ENCODE measurements around the gene ZNF239.
"Not testable (repeated sequence)": the region's sequence is repeated elsewhere in the genome, so short reads cannot be mapped to it uniquely, and the experiment has no call there.

ZNF239 gene

DNA sequence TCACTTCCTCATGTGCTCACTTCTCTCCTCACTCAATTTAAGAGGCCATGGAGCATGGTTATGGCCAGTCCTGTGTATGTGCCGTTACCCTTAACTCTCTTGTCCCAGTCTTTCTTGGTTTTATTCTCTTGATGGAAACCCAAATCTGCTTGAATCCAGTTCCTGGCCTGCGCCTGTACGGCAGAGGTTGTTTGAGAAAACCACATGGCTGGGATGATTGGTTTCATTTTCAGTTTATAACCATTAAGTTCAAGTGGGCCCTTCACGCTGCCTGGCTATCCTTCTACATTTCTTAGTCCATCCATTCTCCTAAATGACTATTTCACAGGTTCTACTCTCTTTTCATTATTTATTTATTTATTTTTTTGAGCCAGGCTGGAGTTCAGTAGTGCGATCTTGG, 1.6 kb upstream of the ZNF239 start:
- TF ChIP-seq, protein P1, sequence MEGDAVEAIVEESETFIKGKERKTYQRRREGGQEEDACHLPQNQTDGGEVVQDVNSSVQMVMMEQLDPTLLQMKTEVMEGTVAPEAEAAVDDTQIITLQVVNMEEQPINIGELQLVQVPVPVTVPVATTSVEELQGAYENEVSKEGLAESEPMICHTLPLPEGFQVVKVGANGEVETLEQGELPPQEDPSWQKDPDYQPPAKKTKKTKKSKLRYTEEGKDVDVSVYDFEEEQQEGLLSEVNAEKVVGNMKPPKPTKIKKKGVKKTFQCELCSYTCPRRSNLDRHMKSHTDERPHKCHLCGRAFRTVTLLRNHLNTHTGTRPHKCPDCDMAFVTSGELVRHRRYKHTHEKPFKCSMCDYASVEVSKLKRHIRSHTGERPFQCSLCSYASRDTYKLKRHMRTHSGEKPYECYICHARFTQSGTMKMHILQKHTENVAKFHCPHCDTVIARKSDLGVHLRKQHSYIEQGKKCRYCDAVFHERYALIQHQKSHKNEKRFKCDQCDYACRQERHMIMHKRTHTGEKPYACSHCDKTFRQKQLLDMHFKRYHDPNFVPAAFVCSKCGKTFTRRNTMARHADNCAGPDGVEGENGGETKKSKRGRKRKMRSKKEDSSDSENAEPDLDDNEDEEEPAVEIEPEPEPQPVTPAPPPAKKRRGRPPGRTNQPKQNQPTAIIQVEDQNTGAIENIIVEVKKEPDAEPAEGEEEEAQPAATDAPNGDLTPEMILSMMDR (conservative IDR thresholded peaks at IDR 0.05): no peak
- no peak for TF ChIP-seq ZFX (IDR thresholded peaks at IDR 0.05)
- H3K27ac ChIP-seq: no peak overlapping the region

DNA sequence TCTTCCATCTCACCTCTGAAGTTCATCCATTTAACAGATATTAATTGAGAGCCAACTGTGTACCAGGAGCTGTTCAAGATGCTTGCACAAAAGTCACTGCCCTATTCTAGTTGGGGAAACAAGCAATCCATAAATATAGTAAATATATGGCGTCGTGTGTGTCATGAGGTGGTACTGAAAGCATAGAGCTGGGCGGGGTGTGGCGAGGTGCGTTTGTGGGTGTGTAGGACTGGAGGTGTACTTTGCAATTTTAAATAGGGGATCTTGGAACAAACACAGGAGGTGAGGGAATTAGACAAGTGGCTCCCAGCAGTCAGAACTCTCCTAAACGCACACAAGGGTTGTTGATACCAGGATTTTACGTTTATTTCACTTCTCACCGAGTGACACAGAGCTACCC, 490 bp upstream of the ZNF239 start:
- peak overlapping the region; percentile 90; the same call in 1 of the 2 replicates for H3K27ac ChIP-seq
- TF ChIP-seq ZFX (IDR thresholded peaks at IDR 0.05): no peak
- TF ChIP-seq, protein P1 (conservative IDR thresholded peaks at IDR 0.05): no peak

DNA sequence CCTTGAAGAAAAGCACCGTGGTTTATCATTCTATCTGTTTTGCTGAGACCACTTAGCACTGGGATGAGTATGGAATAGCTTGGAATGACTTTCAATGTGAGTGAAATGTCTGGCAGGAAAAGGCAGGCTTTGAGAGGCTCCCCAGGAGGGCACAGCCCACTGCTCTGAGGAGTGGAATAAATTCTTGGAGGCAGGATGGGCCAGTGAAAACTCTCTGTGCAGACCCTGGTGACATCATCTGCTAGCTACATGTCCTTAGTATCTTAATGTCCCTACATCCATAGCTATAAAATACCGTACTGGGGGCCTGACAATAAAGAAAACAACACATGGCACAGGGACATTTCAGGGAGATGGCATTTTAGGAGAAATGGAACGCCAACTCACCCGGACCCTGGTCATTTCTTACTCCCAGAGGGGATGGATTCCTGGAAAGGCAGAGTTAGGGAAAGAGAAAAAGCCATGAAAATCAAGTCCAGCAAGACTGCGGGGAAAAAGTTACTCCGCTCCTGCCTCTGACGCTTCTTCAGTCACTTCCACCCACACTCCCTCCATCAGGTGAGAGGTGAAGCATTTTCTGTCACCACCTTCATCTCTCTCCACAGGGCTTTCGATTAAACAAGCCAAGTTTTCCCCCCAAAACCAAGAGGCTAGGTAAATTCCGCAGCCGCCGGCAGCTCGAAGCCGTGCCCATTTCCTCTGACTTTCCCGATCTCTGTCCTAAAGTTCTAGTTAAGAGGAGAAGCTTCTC, 991 bp downstream of the ZNF239 start:
- TF ChIP-seq, protein P1 (conservative IDR thresholded peaks at IDR 0.05): no peak
- no peak for TF ChIP-seq ZFX (IDR thresholded peaks at IDR 0.05)
- H3K27ac ChIP-seq: peak overlapping the region; percentile 90

DNA sequence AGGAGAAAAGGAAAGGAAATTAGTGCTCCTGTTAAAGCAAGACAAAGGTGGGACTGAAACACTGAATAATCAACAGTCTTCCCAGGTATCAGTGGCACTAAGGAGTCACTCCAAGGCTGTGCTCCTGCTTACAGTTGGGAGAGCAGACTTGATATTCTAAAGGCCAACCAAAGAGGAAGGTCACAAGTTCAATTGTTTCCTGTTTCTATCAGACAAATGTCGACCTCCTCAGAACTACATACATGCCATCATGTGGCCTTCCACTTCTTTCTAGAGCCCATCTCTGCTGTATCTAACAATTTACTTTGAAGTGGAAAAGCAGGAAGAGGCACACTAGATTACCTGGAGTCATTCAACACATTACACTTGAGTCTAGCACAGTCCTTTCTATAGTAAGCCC, 3.4 kb downstream of the ZNF239 start:
- no peak overlapping the region for H3K27ac ChIP-seq
- TF ChIP-seq, protein P1 (conservative IDR thresholded peaks at IDR 0.05): no peak
- TF ChIP-seq ZFX (IDR thresholded peaks at IDR 0.05): no peak

DNA sequence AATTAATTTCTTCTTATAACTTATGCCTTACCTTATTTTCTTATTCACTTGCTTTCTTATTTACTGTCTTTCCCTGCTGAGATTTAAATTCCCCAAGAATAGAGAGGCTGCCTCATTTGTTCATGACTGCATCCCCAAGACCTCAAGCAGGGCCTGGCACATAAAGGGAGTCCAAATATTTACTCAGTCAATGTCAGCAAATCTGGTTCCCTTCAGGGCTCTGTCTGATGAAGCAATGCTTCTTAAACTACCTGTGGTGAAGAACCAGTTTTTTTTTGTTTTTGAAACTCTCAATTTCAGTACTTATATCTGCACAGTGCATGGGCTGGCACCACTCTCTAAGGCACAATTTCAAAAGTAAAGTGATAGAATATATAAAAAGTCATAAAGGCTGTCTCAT, 4.7 kb downstream of the ZNF239 start:
- no peak for TF ChIP-seq ZFX (IDR thresholded peaks at IDR 0.05)
- TF ChIP-seq, protein P1 (conservative IDR thresholded peaks at IDR 0.05): no peak
- H3K27ac ChIP-seq: peak overlapping the region; percentile 24; the same call in 1 of the 2 replicates

DNA sequence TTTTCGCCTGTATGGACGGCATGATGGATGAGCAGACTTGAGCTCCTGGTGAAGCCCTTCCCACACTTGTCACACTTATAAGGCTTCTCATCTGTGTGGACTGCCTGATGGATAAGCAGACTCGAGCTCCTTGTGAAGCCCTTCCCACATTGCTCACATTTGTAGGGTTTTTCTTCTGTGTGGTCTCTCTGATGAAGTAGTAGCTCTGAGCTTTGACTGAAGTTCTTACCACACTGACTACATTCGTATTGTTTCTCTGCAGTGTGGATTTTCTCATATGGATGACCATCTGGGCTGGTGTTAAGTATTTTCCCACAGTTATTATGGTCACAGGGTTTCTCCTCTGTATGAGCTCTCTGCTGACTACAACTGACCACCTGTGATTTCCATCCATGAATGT, 17.2 kb downstream of the ZNF239 start:
- H3K27ac ChIP-seq: no peak overlapping the region
- no peak for TF ChIP-seq ZFX (IDR thresholded peaks at IDR 0.05)
- TF ChIP-seq, protein P1 (conservative IDR thresholded peaks at IDR 0.05): no peak

DNA sequence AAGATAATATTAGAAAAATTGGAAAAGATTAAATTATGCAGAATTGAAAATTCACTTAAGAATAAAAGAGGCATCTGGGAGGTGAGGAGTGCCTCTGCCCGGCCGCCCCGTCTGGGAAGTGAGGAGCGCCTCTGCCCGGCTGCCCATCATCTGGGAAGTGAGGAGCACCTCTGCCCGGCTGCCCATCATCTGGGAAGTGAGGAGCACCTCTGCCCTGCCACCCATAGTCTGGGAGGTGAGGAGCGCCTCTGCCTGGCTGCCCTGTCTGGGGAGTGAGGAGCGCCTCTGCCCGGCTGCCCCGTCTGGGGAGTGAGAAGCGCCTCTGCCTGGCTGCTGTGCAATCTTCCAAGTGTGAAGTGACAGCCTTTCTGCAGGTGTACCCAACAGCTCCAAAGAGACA, 30.7 kb downstream of the ZNF239 start:
- H3K27ac ChIP-seq: not testable (repeated sequence)
